PC-3 (cell line): ENCODE data around the gene HES3. TPM values are rescaled to one million over a fixed set of nuclear protein-coding genes. Genes with fewer than 3 reads are reported as not detected.

Experiments used
- ATAC-seq: fragments of 200-7000 bp; cut with Tn5 transposase; 2 replicates; pipeline ENCODE4 v1.9.1; 2020; ENCODE audit warnings: mild to moderate bottlenecking, moderate library complexity
- BruUV-seq: library from RNA; stranded (reverse); fragments of 400-500 nt; replicated peaks from 2 replicates; lab custom pipeline; 2021; lab: Mats Ljungman, UMichigan
- CTCF ChIA-PET: fragments of 300-600 bp; sonication (Branson Sonifier 250); formaldehyde crosslinking; loops from one replicate; lab custom pipeline; 2022; ENCODE audit warnings: antibody characterized with exemption; lab: Charles Lee
- POLR2A ChIA-PET: fragments of 300-600 bp; sonication (Branson Sonifier 250); formaldehyde crosslinking; loops from one replicate; lab custom pipeline; 2022; ENCODE audit warnings: antibody characterized with exemption; ENCODE audit not compliant: unreplicated experiment; lab: Charles Lee
- DNase-seq: peaks from one replicate; pipeline ENCODE4 v3.0.0-alpha.2; 2015
- H2AFZ ChIP-seq: fragments of 300-600 bp; sonication (generic); 2 replicates; pipeline ENCODE4 v1.6.0; 2016; ENCODE audit warnings: antibody characterized with exemption, low read length
- H3F3A ChIP-seq: fragments of 300-600 bp; sonication (generic); one replicate; pipeline ENCODE4 v1.6.0; 2017; ENCODE audit warnings: antibody characterized with exemption, low read length, control low read depth, mild to moderate bottlenecking; ENCODE audit not compliant: unreplicated experiment
- H3K27ac ChIP-seq: fragments of 300-600 bp; sonication (generic); 2 replicates; pipeline ENCODE4 v1.5.1; 2016; ENCODE audit warnings: mild to moderate bottlenecking, low read length
- H3K27me3 ChIP-seq: fragments of 300-600 bp; sonication (generic); 2 replicates; pipeline ENCODE4 v1.6.1; 2016; ENCODE audit warnings: low read length, mixed read lengths
- H3K36me3 ChIP-seq: fragments of 300-600 bp; sonication (generic); 2 replicates; pipeline ENCODE4 v1.6.1; 2016; ENCODE audit warnings: low read depth, mixed run types, low read length, mixed read lengths
- H3K4me1 ChIP-seq: fragments of 300-600 bp; sonication (generic); 2 replicates; pipeline ENCODE4 v1.5.1; 2016; ENCODE audit warnings: low read length; ENCODE audit not compliant: insufficient read depth
- H3K4me2 ChIP-seq: fragments of 300-600 bp; sonication (generic); 2 replicates; pipeline ENCODE4 v1.6.0; 2016; ENCODE audit warnings: low read length
- H3K4me3 ChIP-seq: fragments of 300-600 bp; sonication (generic); 2 replicates; pipeline ENCODE4 v1.5.1; 2016; ENCODE audit warnings: mild to moderate bottlenecking, low read length, mixed read lengths
- H3K79me2 ChIP-seq: fragments of 300-600 bp; sonication (generic); 2 replicates; pipeline ENCODE4 v1.6.1; 2017; ENCODE audit warnings: low read length, mixed read lengths
- H3K9ac ChIP-seq: fragments of 300-600 bp; sonication (generic); 2 replicates; pipeline ENCODE4 v1.6.0; 2016; ENCODE audit warnings: mild to moderate bottlenecking, low read length
- H3K9me2 ChIP-seq: fragments of 300-600 bp; sonication (generic); replicated peaks from 2 replicates; pipeline ENCODE4 v1.6.1; 2016; ENCODE audit warnings: mixed run types, low read length, mixed read lengths
- H3K9me3 ChIP-seq: fragments of 300-600 bp; sonication (generic); 2 replicates; pipeline ENCODE4 v1.6.1; 2016; ENCODE audit warnings: low read length, mixed read lengths
- H4K20me1 ChIP-seq: fragments of 300-600 bp; sonication (generic); 2 replicates; pipeline ENCODE4 v1.6.1; 2016; ENCODE audit warnings: low read length, mixed read lengths
- CTCF ChIP-seq: fragments of 300-600 bp; sonication (generic); conservative IDR thresholded peaks from 2 replicates; pipeline ENCODE4 v1.5.1; 2017; ENCODE audit warnings: antibody characterized with exemption, low read depth, mild to moderate bottlenecking, low read length
- EZH2 ChIP-seq: fragments of 300-600 bp; sonication (generic); IDR thresholded peaks from one replicate; pipeline ENCODE4 v1.6.1; 2017; ENCODE audit warnings: antibody characterized with exemption, mild to moderate bottlenecking, low read length; ENCODE audit not compliant: unreplicated experiment
- EZH2phosphoT487 ChIP-seq: fragments of 300-600 bp; sonication (generic); IDR thresholded peaks from 2 replicates; pipeline ENCODE4 v1.6.1; 2018; ENCODE audit warnings: mild to moderate bottlenecking, antibody characterized with exemption, low read length, borderline replicate concordance
- intact Hi-C: fragments of 100-400 bp; cut with micrococcal nuclease; formaldehyde crosslinking; loops from 2 replicates; pipeline ENCODE4 v1.9.0; 2023
- total RNA-seq: library from RNA; depleted of rRNA; stranded (reverse); fragments of >200 nt; gene quantifications from 2 replicates; pipeline ENCODE4 v1.2.3, GENCODE V29; 2014

Gene HES3
- total RNA-seq, 1 experiment from 2014 or later = not detected

- intact Hi-C loops = no loop called here
- POLR2A ChIA-PET = no interaction called here
These were observed 7.3 kb downstream of the HES3 start for GRCh38 chr1:6251233-6251632.

GRCh38 chr1:6251681-6252373 lies 7.8 kb downstream of the HES3 start:
- H3K27ac ChIP-seq = no peak overlapping the region
- H3K27me3 ChIP-seq = no peaks in the 10 kb centered on the region
- no TSS peak for BruUV-seq
- peaks cover 8% of the 10 kb centered on the region for H3K4me1 ChIP-seq
- no peaks in the 10 kb centered on the region for H3F3A ChIP-seq
- no peak overlapping the region for H2AFZ ChIP-seq
- TF ChIP-seq EZH2 (no peak), CTCF (no peak), EZH2phosphoT487 (no peak)
- no peak overlapping the region for H3K4me2 ChIP-seq
- DNase-seq = no peak
- no peaks in the 10 kb centered on the region for H4K20me1 ChIP-seq
- H3K36me3 ChIP-seq = peaks cover 6% of the 10 kb centered on the region; the same call in 1 of the 2 replicates
- ChIA-PET CTCF (no interaction called here), POLR2A (no interaction called here)
- H3K9me2 ChIP-seq = no peaks in the 10 kb centered on the region
- no peak overlapping the region for H3K4me3 ChIP-seq
- no peak for ATAC-seq
- intact Hi-C loops = no loop called here
- no peaks in the 10 kb centered on the region for H3K9me3 ChIP-seq
- peaks cover 4% of the 10 kb centered on the region for H3K79me2 ChIP-seq
- H3K9ac ChIP-seq = no peak overlapping the region

More at GRCh38 chr1:6251233-6251632, 7.3 kb downstream of the HES3 start:
- no peaks in the 10 kb centered on the region for H4K20me1 ChIP-seq
- H3K27me3 ChIP-seq = no peaks in the 10 kb centered on the region
- no peak for TF ChIP-seq EZH2
- TF ChIP-seq CTCF = no peak
- no peak for TF ChIP-seq EZH2phosphoT487
- H3K9me2 ChIP-seq = no peaks in the 10 kb centered on the region
- no peak overlapping the region for H3K27ac ChIP-seq
- no TSS peak for BruUV-seq
- H3K36me3 ChIP-seq = peaks cover 6% of the 10 kb centered on the region; the same call in 1 of the 2 replicates
- no peak overlapping the region for H3K4me3 ChIP-seq
- CTCF ChIA-PET = no interaction called here
- DNase-seq (no peak), ATAC-seq (no peak)
- no peak overlapping the region for H2AFZ ChIP-seq
- no peaks in the 10 kb centered on the region for H3K79me2 ChIP-seq
- H3K4me1 ChIP-seq = peaks cover 13% of the 10 kb centered on the region
- H3K4me2 ChIP-seq = no peak overlapping the region
- H3K9ac ChIP-seq = no peak overlapping the region
- H3K9me3 ChIP-seq = no peaks in the 10 kb centered on the region
- H3F3A ChIP-seq = no peaks in the 10 kb centered on the region

GRCh38 chr1:6252374-6252710 lies 8.4 kb downstream of the HES3 start:
- intact Hi-C loops = no loop called here
- Histone ChIP-seq H3K9me2 (no peaks in the 10 kb centered on the region), H3K27me3 (no peaks in the 10 kb centered on the region), H4K20me1 (no peaks in the 10 kb centered on the region), H2AFZ (no peak overlapping the region), H3K4me1 (peaks cover 4% of the 10 kb centered on the region), H3K4me2 (no peak overlapping the region), H3F3A (no peaks in the 10 kb centered on the region), H3K9ac (no peak overlapping the region), H3K79me2 (peaks cover 9% of the 10 kb centered on the region), H3K36me3 (peaks cover 6% of the 10 kb centered on the region; the same call in 1 of the 2 replicates), H3K4me3 (no peak overlapping the region), H3K9me3 (no peaks in the 10 kb centered on the region), H3K27ac (no peak overlapping the region)
- DNase-seq (no peak), ATAC-seq (no peak)
- ChIA-PET POLR2A (no interaction called here), CTCF (no interaction called here)
- no peak for TF ChIP-seq EZH2
- TF ChIP-seq EZH2phosphoT487 = no peak
- TF ChIP-seq CTCF = no peak
- BruUV-seq = no TSS peak
